ENCODE results near the gene CRYBG1. TPM values are rescaled to one million over a fixed set of nuclear protein-coding genes. Genes with fewer than 3 reads are reported as not detected.

CRYBG1 gene
- total and polyA plus RNA-seq, 2 of the 4 experiments (the other 2 are of a cell fraction), result 0.38 to 1.1 TPM

- Histone ChIP-seq H3K4ac (ENCODE audit: low read depth, low read length) (no peak overlapping the region), H3K9me3 (ENCODE audit: control insufficient read depth, insufficient read depth, low read length) (no peaks in the 10 kb centered on the region), H3K14ac (replicated peaks; ENCODE audit: low read depth, low read length) (no peak overlapping the region), H3K79me1 (ENCODE audit: low read depth in 1 of 2, low read length in 2 of 2) (no peaks in the 10 kb centered on the region), H3K9ac (ENCODE audit: low read depth, low read length) (no peak overlapping the region), H3K9me1 (ENCODE audit: insufficient read depth, low read length) (no peaks in the 10 kb centered on the region), H3K23ac (ENCODE audit: low read depth, low read length) (no peak overlapping the region), H2AFZ (replicated peaks; ENCODE audit: low read length, poor library complexity) (no peak overlapping the region), H2AK9ac (replicated peaks; ENCODE audit: low read depth, low read length, poor library complexity) (no peak overlapping the region), H3K18ac (ENCODE audit: low read depth, low read length) (no peak overlapping the region), H4K91ac (ENCODE audit: insufficient read depth, low read depth, low read length) (no peak overlapping the region), H2BK20ac (ENCODE audit: low read depth, low read length) (no peak overlapping the region), H3K36me3 (ENCODE audit: control insufficient read depth, insufficient read depth, low read length) (no peaks in the 10 kb centered on the region), H3K4me2 (ENCODE audit: low read depth, low read length) (no peak overlapping the region), H2AK5ac (ENCODE audit: low read depth, low read length) (no peak overlapping the region), H3K4me1 (ENCODE audit: control insufficient read depth, insufficient read depth, low read length) (no peaks in the 10 kb centered on the region), H2BK5ac (ENCODE audit: low read depth, low read length, poor library complexity, severe bottlenecking) (no peak overlapping the region), H3K4me3 (ENCODE audit: insufficient read depth, low read depth, low read length) (no peak overlapping the region), H3K56ac (ENCODE audit: extremely low read depth, insufficient read depth, low read length) (no peak overlapping the region), H4K5ac (ENCODE audit: low read depth, low read length) (no peak overlapping the region), H4K20me1 (ENCODE audit: insufficient read depth, low read length) (no peaks in the 10 kb centered on the region), H2BK15ac (ENCODE audit: low read depth, low read length) (no peak overlapping the region), H3K27me3 (ENCODE audit: control insufficient read depth, insufficient read depth, low read length) (no peaks in the 10 kb centered on the region), H4K8ac (ENCODE audit: low read depth in 2 of 2, low read length in 2 of 2) (no peak overlapping the region), H2BK120ac (ENCODE audit: low read depth, low read length) (no peak overlapping the region), H3K27ac (ENCODE audit: insufficient read depth, low read length) (no peak overlapping the region)
- no peak for TF ChIP-seq BHLHE40 (IDR thresholded peaks at IDR 0.05; ENCODE audit: low read depth, low read length)
- no peak for TF ChIP-seq MXI1 (IDR thresholded peaks at IDR 0.05; ENCODE audit: borderline replicate concordance, low read depth, low read length)
- no peak for TF ChIP-seq MAZ (IDR thresholded peaks at IDR 0.05; ENCODE audit: borderline replicate concordance, low read depth, low read length)
- TF ChIP-seq RAD21 (IDR thresholded peaks at IDR 0.05; ENCODE audit: low read length), result no peak
- TF ChIP-seq MAFK (IDR thresholded peaks at IDR 0.05; ENCODE audit: low read depth, low read length), result no peak
- TF ChIP-seq ELK1 (IDR thresholded peaks at IDR 0.05; ENCODE audit: borderline replicate concordance, low read depth, low read length), result no peak
- TF ChIP-seq RFX5 (IDR thresholded peaks at IDR 0.05; ENCODE audit: low read depth, low read length), result no peak
- no peak for TF ChIP-seq RCOR1 (IDR thresholded peaks at IDR 0.05; ENCODE audit: insufficient replicate concordance, low read length)
- TF ChIP-seq CTCF (conservative IDR thresholded peaks at IDR 0.05; ENCODE audit: low read depth, low read length), result no peak
- no peak for TF ChIP-seq CEBPB (IDR thresholded peaks at IDR 0.05; ENCODE audit: low read depth, low read length)
- no peak for TF ChIP-seq SMC3 (IDR thresholded peaks at IDR 0.05; ENCODE audit: low read depth, low read length)
- TF ChIP-seq FOS (IDR thresholded peaks at IDR 0.05; ENCODE audit: low read depth, low read length), result no peak
- TF ChIP-seq CHD1 (IDR thresholded peaks at IDR 0.05; ENCODE audit: low read depth, low read length), result no peak
- no peak for TF ChIP-seq NFE2L2 (IDR thresholded peaks at IDR 0.05; ENCODE audit: low read depth, low read length)
- ChIA-PET CTCF (no interaction called here), POLR2A (ENCODE audit: unreplicated experiment) (no interaction called here)
- BruUV-seq (replicated peaks), result no TSS peak
- no peak for DNase-seq
- no peak for ATAC-seq (ENCODE audit: low read depth)
- WGBS, 2 experiments (ENCODE audit: extremely low coverage in 2 of 2, insufficient read length in 1 of 2), result no CpG with 5 or more reads among the region's 1 CpG
- intact Hi-C loops (cut with micrococcal nuclease) (no loop called here), in situ Hi-C loops (cut with MboI; ENCODE audit: low sequenced_read_pairs) (no loop called here), dilution Hi-C loops (cut with HindIII; ENCODE audit: low sequenced_read_pairs, unreplicated experiment) (no loop called here)
Measured at GRCh38 chr6:106613590-106613989, 253.1 kb downstream of the CRYBG1 start.

All from IMR-90 (cell line).